HG03280 (cell line): ENCODE measurements around the gene APMAP.

Source experiments
- ATAC-seq: cut with Tn5 transposase; IDR thresholded peaks from one replicate; pipeline ENCODE4 v1.9.1; 2021; ENCODE audit warnings: mild to moderate bottlenecking, moderate library complexity; ENCODE audit not compliant: unreplicated experiment

Gene APMAP

DNA sequence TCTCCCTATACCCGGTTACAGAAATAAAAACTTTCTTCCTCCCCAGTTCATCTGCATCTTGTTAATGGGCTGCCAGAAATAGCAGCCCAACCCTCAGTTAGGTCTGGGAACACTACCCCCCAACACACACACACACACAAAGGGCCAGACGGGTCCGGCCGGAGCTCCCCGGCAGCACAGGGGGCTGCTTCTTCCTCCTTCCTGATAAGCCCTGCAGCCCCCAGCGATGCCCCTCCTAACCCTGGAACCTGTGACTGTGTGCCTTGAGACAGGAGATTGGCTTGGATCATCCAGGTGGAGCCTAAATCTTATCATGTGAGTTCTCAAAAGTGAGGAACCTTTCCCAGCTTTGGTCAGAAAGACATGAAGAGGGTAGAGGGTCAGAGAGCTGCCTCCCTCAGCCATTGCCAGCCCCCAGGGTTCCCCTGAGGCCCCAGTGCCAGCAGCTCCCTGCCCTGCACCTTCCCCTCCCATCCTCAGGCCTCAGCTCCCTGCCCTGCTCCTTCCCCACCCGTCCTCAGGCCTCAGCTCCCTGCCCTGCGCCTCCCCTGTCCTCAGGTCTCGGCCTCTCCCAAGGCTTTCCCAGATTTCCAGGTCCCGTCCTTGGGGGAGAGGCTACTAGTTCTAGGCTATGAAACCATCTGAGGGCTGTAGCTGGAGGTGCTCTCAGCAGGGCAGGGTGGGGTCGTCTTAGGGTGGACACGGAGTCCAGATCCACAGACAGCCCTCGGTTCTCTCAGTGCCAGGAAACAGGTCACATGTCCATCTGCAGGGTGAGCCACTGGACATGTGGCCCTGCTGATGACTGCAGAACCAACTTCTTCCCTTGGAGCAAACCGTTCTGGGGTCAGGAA is 77.9 kb downstream of the APMAP start:
- ATAC-seq: no peak

GRCh38 chr20:24913076-24913628 is 79.4 kb downstream of the APMAP start:
- no peak for ATAC-seq
